ENCODE data around the gene HFE. TPM values are rescaled to one million over a fixed set of nuclear protein-coding genes. Genes with fewer than 3 reads are reported as not detected.
A peak's percentile ranks its signal among the peaks of the same experiment; 100 is the strongest.

HFE gene
- total and polyA plus RNA-seq, 2 of the 13 experiments (the other 11 are each of a cell fraction or from before 2014, with no cell fraction given), result 3.7 to 6.3 TPM

DNA sequence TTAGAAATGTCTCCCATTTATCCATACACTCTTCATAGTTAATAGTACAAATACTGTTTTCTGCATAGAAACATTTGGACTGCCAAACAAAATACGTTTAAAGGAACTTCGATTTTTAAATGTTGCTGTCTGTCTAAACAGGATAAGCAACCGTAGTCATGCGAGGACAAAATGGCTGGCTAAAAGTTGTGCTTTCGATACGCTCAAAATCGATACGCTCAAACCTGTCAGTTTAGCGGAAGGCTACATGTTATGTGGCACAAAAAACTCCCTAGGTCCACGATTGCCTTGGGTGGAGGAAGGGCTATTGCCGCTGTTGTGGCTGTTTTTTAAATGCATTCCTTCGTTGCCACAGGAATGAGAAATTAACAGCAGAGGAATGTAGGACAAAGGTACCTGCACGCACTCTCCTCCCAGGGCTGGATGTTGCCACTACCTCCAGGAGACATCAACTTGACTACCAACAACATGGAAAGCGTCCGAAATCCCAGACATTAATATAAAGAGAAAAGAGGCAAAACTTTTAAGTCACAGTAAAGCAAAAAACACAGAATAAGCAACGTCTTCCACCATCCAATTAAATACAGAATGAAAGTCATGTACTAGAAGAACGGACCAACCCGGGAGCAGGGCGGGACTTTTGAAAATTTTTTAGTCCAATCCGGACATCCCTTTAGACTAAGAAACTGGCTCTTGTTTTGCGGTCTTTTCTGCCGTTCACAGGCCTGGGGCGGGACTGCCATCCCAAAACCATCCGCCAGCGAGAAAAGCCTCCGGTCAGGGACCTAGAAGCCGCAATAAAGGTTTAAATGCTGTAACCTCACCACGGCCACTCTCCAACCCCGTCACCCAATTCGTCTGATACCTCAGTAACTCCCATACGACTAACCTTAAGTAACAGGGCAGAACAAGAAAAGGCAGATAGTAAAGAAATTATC lies 32.2 kb upstream of the HFE start (continued):
- TF ChIP-seq, protein P1, sequence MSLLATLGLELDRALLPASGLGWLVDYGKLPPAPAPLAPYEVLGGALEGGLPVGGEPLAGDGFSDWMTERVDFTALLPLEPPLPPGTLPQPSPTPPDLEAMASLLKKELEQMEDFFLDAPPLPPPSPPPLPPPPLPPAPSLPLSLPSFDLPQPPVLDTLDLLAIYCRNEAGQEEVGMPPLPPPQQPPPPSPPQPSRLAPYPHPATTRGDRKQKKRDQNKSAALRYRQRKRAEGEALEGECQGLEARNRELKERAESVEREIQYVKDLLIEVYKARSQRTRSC (CRISPR knock-in tag; IDR thresholded peaks at IDR 0.05; ENCODE audit: low read depth), result no peak
- TF ChIP-seq MIER3 (CRISPR knock-in tag; IDR thresholded peaks at IDR 0.05; ENCODE audit: borderline replicate concordance) (no peak; the same call in none of the 2 replicates), ZNF761 (CRISPR knock-in tag; conservative IDR thresholded peaks at IDR 0.05) (no peak), PAF1 (CRISPR knock-in tag; IDR thresholded peaks at IDR 0.05) (no peak; the same call in none of the 2 replicates), BRF2 (CRISPR knock-in tag; IDR thresholded peaks at IDR 0.05) (peak; percentile 61; the same call in 1 of the 2 replicates), ZNF660 (CRISPR knock-in tag; IDR thresholded peaks at IDR 0.05; ENCODE audit: borderline replicate concordance, low read depth) (no peak), MYPOP (CRISPR knock-in tag; IDR thresholded peaks at IDR 0.05) (peak; percentile 46; the same call in 1 of the 2 replicates), SMARCE1 (IDR thresholded peaks at IDR 0.05; ENCODE audit: borderline replicate concordance) (no peak), ZFX (CRISPR knock-in tag; IDR thresholded peaks at IDR 0.05; ENCODE audit: low read depth) (no peak; the same call in 1 of the 2 replicates), ZSCAN29 (CRISPR knock-in tag; conservative IDR thresholded peaks at IDR 0.05) (no peak), ZFP36 (IDR thresholded peaks at IDR 0.05; ENCODE audit: borderline replicate concordance, low read depth, low read length, partially characterized antibody) (no peak), CCAR2 (optimal IDR thresholded peaks at IDR 0.05; ENCODE audit: low read depth, low read length) (no peak), ATF7-NPFF (CRISPR knock-in tag; IDR thresholded peaks at IDR 0.05; ENCODE audit: low read depth) (peak; percentile 57; the same call in 1 of the 2 replicates), MAZ (IDR thresholded peaks at IDR 0.05; ENCODE audit: borderline replicate concordance, low read depth, low read length) (peak; percentile 11; the same call in 1 of the 2 replicates), MAZ (CRISPR knock-in tag; IDR thresholded peaks at IDR 0.05; ENCODE audit: low read depth) (0 out of 2 replicates have a peak, but pooled peaks have one; percentile 25), ZNF850 (CRISPR knock-in tag; conservative IDR thresholded peaks at IDR 0.05) (0 out of 2 replicates have a peak, but pooled peaks have one; percentile 67), SMARCC2 (IDR thresholded peaks at IDR 0.05) (no peak), NCOA1 (CRISPR knock-in tag; IDR thresholded peaks at IDR 0.05) (no peak), ISL2 (CRISPR knock-in tag; IDR thresholded peaks at IDR 0.05) (peak; percentile 77), ZNF75D (CRISPR knock-in tag; IDR thresholded peaks at IDR 0.05; ENCODE audit: borderline replicate concordance) (no peak), MEIS1 (CRISPR knock-in tag; IDR thresholded peaks at IDR 0.05; ENCODE audit: borderline replicate concordance) (peak; percentile 68; the same call in 1 of the 2 replicates)
- TF ChIP-seq, protein P2, sequence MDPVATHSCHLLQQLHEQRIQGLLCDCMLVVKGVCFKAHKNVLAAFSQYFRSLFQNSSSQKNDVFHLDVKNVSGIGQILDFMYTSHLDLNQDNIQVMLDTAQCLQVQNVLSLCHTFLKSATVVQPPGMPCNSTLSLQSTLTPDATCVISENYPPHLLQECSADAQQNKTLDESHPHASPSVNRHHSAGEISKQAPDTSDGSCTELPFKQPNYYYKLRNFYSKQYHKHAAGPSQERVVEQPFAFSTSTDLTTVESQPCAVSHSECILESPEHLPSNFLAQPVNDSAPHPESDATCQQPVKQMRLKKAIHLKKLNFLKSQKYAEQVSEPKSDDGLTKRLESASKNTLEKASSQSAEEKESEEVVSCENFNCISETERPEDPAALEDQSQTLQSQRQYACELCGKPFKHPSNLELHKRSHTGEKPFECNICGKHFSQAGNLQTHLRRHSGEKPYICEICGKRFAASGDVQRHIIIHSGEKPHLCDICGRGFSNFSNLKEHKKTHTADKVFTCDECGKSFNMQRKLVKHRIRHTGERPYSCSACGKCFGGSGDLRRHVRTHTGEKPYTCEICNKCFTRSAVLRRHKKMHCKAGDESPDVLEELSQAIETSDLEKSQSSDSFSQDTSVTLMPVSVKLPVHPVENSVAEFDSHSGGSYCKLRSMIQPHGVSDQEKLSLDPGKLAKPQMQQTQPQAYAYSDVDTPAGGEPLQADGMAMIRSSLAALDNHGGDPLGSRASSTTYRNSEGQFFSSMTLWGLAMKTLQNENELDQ (CRISPR knock-in tag; IDR thresholded peaks at IDR 0.05; ENCODE audit: borderline replicate concordance), result peak; percentile 64; the same call in 1 of the 2 replicates
